Upper lobe of right lung (tissue), 1 donor: ENCODE measurements around the gene MYO18B. TPM values are rescaled to one million over a fixed set of nuclear protein-coding genes. Genes with fewer than 3 reads are reported as not detected.

Source experiments
- ATAC-seq: fragments of 200-7000 bp; cut with Tn5 transposase; one replicate; pipeline ENCODE4 v1.9.1; 2020; ENCODE audit warnings: mild to moderate bottlenecking, moderate library complexity
- DNase-seq: peaks from one replicate; pipeline ENCODE4 v3.0.0-alpha.2; 2020
- H3K27ac ChIP-seq: fragments of 200-600 bp; one replicate; pipeline ENCODE4 v1.8.0; 2022
- H3K27me3 ChIP-seq: fragments of 200-600 bp; one replicate; pipeline ENCODE4 v1.8.0; 2022; ENCODE audit warnings: mild to moderate bottlenecking
- H3K36me3 ChIP-seq: fragments of 200-600 bp; one replicate; pipeline ENCODE4 v1.8.0; 2022
- H3K4me1 ChIP-seq: fragments of 200-600 bp; one replicate; pipeline ENCODE4 v1.8.0; 2022
- H3K4me3 ChIP-seq: fragments of 200-600 bp; one replicate; pipeline ENCODE4 v1.8.0; 2022; ENCODE audit warnings: mild to moderate bottlenecking
- H3K9me3 ChIP-seq: fragments of 200-600 bp; one replicate; pipeline ENCODE4 v1.8.0; 2022
- CTCF ChIP-seq: fragments of 200-600 bp; IDR thresholded peaks from one replicate; pipeline ENCODE4 v1.8.0; 2022; ENCODE audit warnings: antibody characterized with exemption
- intact Hi-C: fragments of 100-400 bp; cut with DNase I; formaldehyde crosslinking; loops from one replicate; pipeline ENCODE4 v1.11.0; 2022
- total RNA-seq: library from RNA; stranded (reverse); fragmentation: NEBNext Ultra II Directional; extraction: Animal tissue kit (Norgen Biotek cat#: 25700); gene quantifications from one replicate; pipeline ENCODE4 v1.2.1, GENCODE V29; 2021
- donor health status: DM: no; HTN: yes; CAD: no; lungs with severe emphysema.

MYO18B gene
- total RNA-seq, 1 donor from 2014 or later, result 0.14 TPM

DNA sequence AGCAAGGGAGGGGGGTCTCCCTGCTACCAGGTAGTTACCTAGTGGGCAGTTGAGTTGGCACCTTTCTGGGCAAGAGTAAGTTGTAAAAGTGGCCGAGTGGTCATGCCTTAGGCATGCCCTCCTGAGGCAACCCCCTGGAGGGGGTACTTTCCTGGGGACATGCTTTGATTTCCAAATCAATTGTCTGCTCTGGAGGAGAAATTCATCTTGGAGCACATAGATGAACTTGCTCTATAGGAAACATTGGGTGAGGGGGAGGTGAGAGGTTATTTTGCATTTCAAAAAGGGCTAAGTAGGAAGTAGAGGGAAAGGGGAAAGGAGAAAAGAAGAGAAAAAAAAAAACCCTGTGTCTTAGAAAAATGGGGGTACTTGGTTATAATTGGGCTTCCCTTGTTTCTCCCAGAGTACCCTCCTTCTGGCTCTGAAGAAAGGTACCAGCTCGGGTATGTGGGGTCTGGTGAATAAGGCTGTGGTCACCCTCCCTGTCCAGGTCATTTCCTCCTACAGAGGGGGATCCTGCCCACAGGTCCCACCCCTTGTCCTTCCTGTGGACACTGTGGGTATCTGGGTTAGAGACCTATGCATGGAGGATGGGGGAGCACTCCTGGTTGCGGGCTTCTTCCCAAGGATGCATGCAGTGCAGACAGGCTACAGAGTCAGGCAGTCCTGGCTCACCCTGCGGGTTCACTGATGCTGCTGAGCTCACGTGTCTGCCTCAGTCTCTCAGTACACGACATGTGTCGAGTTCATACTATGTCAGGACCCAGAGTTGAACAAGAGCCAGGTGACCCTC, 193.5 kb downstream of the MYO18B start:
- H3K27ac ChIP-seq, result no peak overlapping the region
- no peaks in the 10 kb centered on the region for H3K36me3 ChIP-seq
- peaks cover 6% of the 10 kb centered on the region for H3K27me3 ChIP-seq
- intact Hi-C loops, result no loop called here
- TF ChIP-seq CTCF, result no peak
- H3K4me1 ChIP-seq, result no peaks in the 10 kb centered on the region
- H3K4me3 ChIP-seq, result no peak overlapping the region
- H3K9me3 ChIP-seq, result no peaks in the 10 kb centered on the region
- no peak for DNase-seq
- ATAC-seq, result peak; percentile 16

DNA sequence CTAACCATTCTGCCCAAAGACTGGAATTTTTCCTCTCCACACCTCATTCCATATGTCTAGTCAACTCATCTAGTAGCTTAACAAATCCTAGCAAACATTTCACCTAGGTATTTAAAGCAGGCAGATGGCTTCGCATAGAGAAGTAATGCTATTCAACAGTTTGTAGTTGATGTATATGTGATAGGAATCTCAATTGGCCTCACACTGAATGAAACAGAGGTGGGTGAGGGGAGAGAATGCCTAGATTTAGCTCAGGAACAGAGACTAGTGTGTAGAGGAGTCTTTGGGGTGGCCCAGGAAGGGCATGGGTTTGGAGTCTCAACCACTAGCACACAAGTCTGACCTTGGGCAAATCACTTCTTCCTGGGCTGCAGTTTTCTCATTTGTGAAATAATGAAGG, 196.2 kb downstream of the MYO18B start:
- Histone ChIP-seq H3K9me3 (no peaks in the 10 kb centered on the region), H3K4me1 (no peaks in the 10 kb centered on the region), H3K27me3 (no peaks in the 10 kb centered on the region), H3K36me3 (no peaks in the 10 kb centered on the region), H3K4me3 (no peak overlapping the region), H3K27ac (no peak overlapping the region)
- intact Hi-C loops, result no loop called here
- no peak for ATAC-seq
- TF ChIP-seq CTCF, result no peak
- no peak for DNase-seq

- no peak for TF ChIP-seq CTCF
- no peaks in the 10 kb centered on the region for H3K36me3 ChIP-seq
- H3K4me1 ChIP-seq, result no peaks in the 10 kb centered on the region
- ATAC-seq (no peak), DNase-seq (no peak)
- intact Hi-C loops, result no loop called here
- H3K27ac ChIP-seq, result no peak overlapping the region
- H3K4me3 ChIP-seq, result no peak overlapping the region
- peaks cover 5% of the 10 kb centered on the region for H3K27me3 ChIP-seq
- no peaks in the 10 kb centered on the region for H3K9me3 ChIP-seq
These were observed 197.4 kb downstream of the MYO18B start for GRCh38 chr22:25939384-25939783.

- DNase-seq, result no peak
- ATAC-seq, result no peak
- Histone ChIP-seq H3K27ac (no peak overlapping the region), H3K4me1 (no peaks in the 10 kb centered on the region), H3K36me3 (no peaks in the 10 kb centered on the region), H3K27me3 (peaks cover 5% of the 10 kb centered on the region), H3K4me3 (no peak overlapping the region), H3K9me3 (no peaks in the 10 kb centered on the region)
- TF ChIP-seq CTCF, result no peak
- intact Hi-C loops, result no loop called here
These were observed 198.5 kb downstream of the MYO18B start for GRCh38 chr22:25940479-25940878.

- H3K9me3 ChIP-seq, result no peaks in the 10 kb centered on the region
- intact Hi-C loops, result no loop called here
- ATAC-seq (no peak), DNase-seq (no peak)
- no peak overlapping the region for H3K27ac ChIP-seq
- peaks cover 8% of the 10 kb centered on the region for H3K27me3 ChIP-seq
- H3K4me1 ChIP-seq, result no peaks in the 10 kb centered on the region
- no peak for TF ChIP-seq CTCF
- no peaks in the 10 kb centered on the region for H3K36me3 ChIP-seq
- H3K4me3 ChIP-seq, result no peak overlapping the region
These were observed 199.5 kb downstream of the MYO18B start for GRCh38 chr22:25941365-25941960.
